CD14-positive monocyte (primary cell): Measurements from ENCODE around the gene KSR1. TPM values are rescaled to one million over a fixed set of nuclear protein-coding genes. Genes with fewer than 3 reads are reported as not detected.

Experiments used
- DNase-seq, 3 donors: peaks; one replicate each; pipeline ENCODE4 v3.0.0-alpha.2; 2011 to 2022
- H2AFZ ChIP-seq: 2 replicates; pipeline ENCODE4 v1.6.0; 2012; ENCODE audit warnings: mild to moderate bottlenecking, low read depth, low read length, inconsistent platforms; ENCODE audit not compliant: insufficient read depth, poor library complexity, severe bottlenecking
- H3K27ac ChIP-seq, 2 donors: 1 replicate in 1 of 2; 2 replicates in 1 of 2; pipeline ENCODE4 v1.5.1; 2012 to 2013; ENCODE audit warnings: low read length in 2 of 2, control low read depth in 1 of 2, inconsistent platforms in 1 of 2, low read depth in 1 of 2, mild to moderate bottlenecking in 1 of 2
- H3K27me3 ChIP-seq, 2 donors: one replicate each; pipeline versions ENCODE4 v1.6.0 to v1.6.1; 2011 to 2013; ENCODE audit warnings: low read length in 2 of 2; ENCODE audit not compliant: control insufficient read depth in 2 of 2, insufficient read depth in 2 of 2
- H3K36me3 ChIP-seq, 2 donors: replicated peaks in 1 of 2; 1 replicate in 1 of 2; 2 replicates in 1 of 2; pipeline versions ENCODE4 v1.5.1 to v1.6.1; 2012 to 2013; ENCODE audit warnings: low read length in 2 of 2, control low read depth in 1 of 2, inconsistent platforms in 1 of 2, mild to moderate bottlenecking in 1 of 2; ENCODE audit not compliant: insufficient read depth in 2 of 2, control insufficient read depth in 1 of 2
- H3K4me1 ChIP-seq, 2 donors: 1 replicate in 1 of 2; 2 replicates in 1 of 2; pipeline versions ENCODE4 v1.5.1 to v1.6.1; 2012 to 2013; ENCODE audit warnings: low read length in 2 of 2, control low read depth in 1 of 2, inconsistent platforms in 1 of 2, mild to moderate bottlenecking in 1 of 2, moderate library complexity in 1 of 2; ENCODE audit not compliant: insufficient read depth in 2 of 2, control insufficient read depth in 1 of 2
- H3K4me2 ChIP-seq: replicated peaks from 2 replicates; pipeline ENCODE3; 2012; ENCODE audit warnings: low read length, moderate library complexity, mild to moderate bottlenecking; ENCODE audit not compliant: poor library complexity, severe bottlenecking; ENCODE audit errors: extremely low read depth
- H3K4me3 ChIP-seq, 3 experiments: fragments of 200-600 bp in 1 of 3; sonication (generic) in 1 of 3; replicated peaks in 1 of 3; 1 replicate in 2 of 3; 2 replicates in 1 of 3; pipeline ENCODE4 v1.5.1; 2011 to 2013; ENCODE audit warnings: low read length in 3 of 3, mild to moderate bottlenecking in 3 of 3, control low read depth in 2 of 3, low read depth in 2 of 3, inconsistent platforms in 1 of 3, moderate library complexity in 1 of 3
- H3K79me2 ChIP-seq: 2 replicates; pipeline ENCODE4 v1.6.0; 2012; ENCODE audit warnings: mild to moderate bottlenecking, control low read depth, inconsistent platforms, low read length, moderate library complexity; ENCODE audit not compliant: insufficient read depth
- H3K9ac ChIP-seq: 2 replicates; pipeline ENCODE4 v1.6.0; 2017; ENCODE audit warnings: low read length, mild to moderate bottlenecking; ENCODE audit not compliant: insufficient read depth, poor library complexity, severe bottlenecking
- H3K9me3 ChIP-seq, 2 donors: replicated peaks in 1 of 2; 1 replicate in 1 of 2; 2 replicates in 1 of 2; pipeline versions ENCODE4 v1.5.1 to v1.6.1; 2012 to 2013; ENCODE audit warnings: low read length in 2 of 2, control low read depth in 1 of 2; ENCODE audit not compliant: control insufficient read depth in 1 of 2, insufficient read depth in 1 of 2
- H4K20me1 ChIP-seq: 2 replicates; pipeline ENCODE4 v1.6.0; 2012; ENCODE audit warnings: mild to moderate bottlenecking, low read length, control low read depth, moderate library complexity; ENCODE audit not compliant: insufficient read depth
- H3K27ac Mint-ChIP-seq, 7 donors: one replicate each; pipeline ENCODE4 v1.8.0; 2020; ENCODE audit warnings: mild to moderate bottlenecking in 7 of 7, mixed read lengths in 7 of 7, moderate library complexity in 6 of 7, inconsistent platforms in 2 of 7
- H3K27me3 Mint-ChIP-seq, 3 donors: one replicate each; pipeline ENCODE4 v1.8.0; 2021 to 2022; ENCODE audit warnings: low read depth in 3 of 3, mild to moderate bottlenecking in 3 of 3, mixed read lengths in 3 of 3, moderate library complexity in 3 of 3, inconsistent platforms in 1 of 3
- H3K36me3 Mint-ChIP-seq, 2 donors: one replicate each; pipeline ENCODE4 v1.8.0; 2020; ENCODE audit warnings: mixed read lengths in 2 of 2, inconsistent platforms in 1 of 2, mild to moderate bottlenecking in 1 of 2
- H3K4me1 Mint-ChIP-seq: one replicate; pipeline ENCODE4 v1.8.0; 2020; ENCODE audit warnings: mild to moderate bottlenecking, mixed read lengths
- H3K4me3 Mint-ChIP-seq, 2 donors: one replicate each; pipeline ENCODE4 v1.8.0; 2020; ENCODE audit warnings: mild to moderate bottlenecking in 2 of 2, mixed read lengths in 2 of 2, moderate library complexity in 1 of 2
- H3K9me3 Mint-ChIP-seq, 7 donors: one replicate each; pipeline ENCODE4 v1.8.0; 2020 to 2022; ENCODE audit warnings: mixed read lengths in 7 of 7, mild to moderate bottlenecking in 6 of 7, moderate library complexity in 6 of 7, inconsistent platforms in 2 of 7
- WGBS: methylation state at CpG from one replicate; pipeline ENCODE4 v1.1.5; 2013; ENCODE audit warnings: missing lambda C conversion rate; ENCODE audit not compliant: insufficient coverage; 5-methylcytosine and 5-hydroxymethylcytosine counted together
- intact Hi-C, 2 donors: fragments of 100-400 bp; cut with micrococcal nuclease; formaldehyde crosslinking; loops; one replicate each; pipeline versions ENCODE4 v1.15.0 to v1.15.1; 2023
- polyA plus RNA-seq, 3 donors: library from polyadenylated mRNA; depleted of rRNA in 1 of 3; unstranded in 2 of 3; stranded (reverse) in 1 of 3; fragments of 300-500 nt in 2 of 3; fragments of >200 nt in 1 of 3; fragmentation: Illumina TruSeq in 2 of 3; gene quantifications; 1 replicate in 2 of 3; 2 replicates in 1 of 3; pipeline ENCODE4 v1.2.3, GENCODE V29; 2012 to 2021
- TF ChIP-seq, protein P1 (sequence below): fragments of 200-600 bp; IDR thresholded peaks from one replicate; pipeline ENCODE4 v1.8.0; 2022; ENCODE audit warnings: antibody characterized with exemption, mild to moderate bottlenecking

KSR1 gene
- polyA plus RNA-seq, 3 donors, result 1.2 to 111 (median 4.2) TPM

- WGBS, result 100% methylated on average over 6 of the region's 7 CpGs
- H3K4me1 ChIP-seq, result no peaks in the 10 kb centered on the region
- DNase-seq, result no peak
- H3K9ac ChIP-seq, result no peak overlapping the region
- no peak overlapping the region for H3K27ac Mint-ChIP-seq
- H3K4me1 Mint-ChIP-seq, result no peaks in the 10 kb centered on the region
- no peak overlapping the region for H3K4me3 ChIP-seq
- H3K79me2 ChIP-seq, result no peaks in the 10 kb centered on the region
- H3K9me3 Mint-ChIP-seq, result peaks cover 0 to 4% (median 0%) of the 10 kb centered on the region in 7 donors
- H3K27ac ChIP-seq, result no peak overlapping the region
- H3K36me3 Mint-ChIP-seq, result no peaks in the 10 kb centered on the region
- TF ChIP-seq, protein P1, sequence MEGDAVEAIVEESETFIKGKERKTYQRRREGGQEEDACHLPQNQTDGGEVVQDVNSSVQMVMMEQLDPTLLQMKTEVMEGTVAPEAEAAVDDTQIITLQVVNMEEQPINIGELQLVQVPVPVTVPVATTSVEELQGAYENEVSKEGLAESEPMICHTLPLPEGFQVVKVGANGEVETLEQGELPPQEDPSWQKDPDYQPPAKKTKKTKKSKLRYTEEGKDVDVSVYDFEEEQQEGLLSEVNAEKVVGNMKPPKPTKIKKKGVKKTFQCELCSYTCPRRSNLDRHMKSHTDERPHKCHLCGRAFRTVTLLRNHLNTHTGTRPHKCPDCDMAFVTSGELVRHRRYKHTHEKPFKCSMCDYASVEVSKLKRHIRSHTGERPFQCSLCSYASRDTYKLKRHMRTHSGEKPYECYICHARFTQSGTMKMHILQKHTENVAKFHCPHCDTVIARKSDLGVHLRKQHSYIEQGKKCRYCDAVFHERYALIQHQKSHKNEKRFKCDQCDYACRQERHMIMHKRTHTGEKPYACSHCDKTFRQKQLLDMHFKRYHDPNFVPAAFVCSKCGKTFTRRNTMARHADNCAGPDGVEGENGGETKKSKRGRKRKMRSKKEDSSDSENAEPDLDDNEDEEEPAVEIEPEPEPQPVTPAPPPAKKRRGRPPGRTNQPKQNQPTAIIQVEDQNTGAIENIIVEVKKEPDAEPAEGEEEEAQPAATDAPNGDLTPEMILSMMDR, result no peak
- H3K36me3 ChIP-seq, result no peaks in the 10 kb centered on the region
- intact Hi-C loops, result no loop called here
- no peak overlapping the region for H2AFZ ChIP-seq
- no peak overlapping the region for H3K4me2 ChIP-seq
- H4K20me1 ChIP-seq, result no peaks in the 10 kb centered on the region
- no peak overlapping the region for H3K4me3 Mint-ChIP-seq
- no peaks in the 10 kb centered on the region for H3K27me3 Mint-ChIP-seq
- no peaks in the 10 kb centered on the region for H3K27me3 ChIP-seq
- no peaks in the 10 kb centered on the region for H3K9me3 ChIP-seq
Measured at GRCh38 chr17:27422601-27423000, 33.6 kb upstream of the KSR1 start.

GRCh38 chr17:27423651-27424050 is 32.6 kb upstream of the KSR1 start:
- Histone ChIP-seq H4K20me1 (no peaks in the 10 kb centered on the region), H3K4me2 (no peak overlapping the region), H3K9ac (no peak overlapping the region), H2AFZ (no peak overlapping the region), H3K27me3 (no peaks in the 10 kb centered on the region), H3K79me2 (no peaks in the 10 kb centered on the region), H3K9me3 (no peaks in the 10 kb centered on the region), H3K27ac (no peak overlapping the region), H3K4me3 (no peak overlapping the region), H3K36me3 (no peaks in the 10 kb centered on the region), H3K4me1 (no peaks in the 10 kb centered on the region)
- intact Hi-C loops, result no loop called here
- Mint-ChIP-seq H3K27ac (no peak overlapping the region), H3K36me3 (no peaks in the 10 kb centered on the region), H3K4me3 (no peak overlapping the region), H3K4me1 (no peaks in the 10 kb centered on the region), H3K27me3 (no peaks in the 10 kb centered on the region), H3K9me3 (peaks cover 0 to 4% (median 0%) of the 10 kb centered on the region in 7 donors)
- no peak for DNase-seq
- no CpG with 5 or more reads among the region's 3 CpGs for WGBS
- TF ChIP-seq, protein P1, result no peak
